Measurements from ENCODE around the gene PROX1.

PROX1 gene

GRCh38 chr1:214022810-214023425 is 35.1 kb downstream of the PROX1 start:
- no peaks in the 10 kb centered on the region for H3K27me3 ChIP-seq (ENCODE audit: insufficient read depth, low read depth)
- H3K4me1 ChIP-seq (ENCODE audit: low read depth, poor library complexity, severe bottlenecking): no peaks in the 10 kb centered on the region
- H3K36me3 ChIP-seq (ENCODE audit: insufficient read depth): no peaks in the 10 kb centered on the region
- H3K79me2 ChIP-seq (ENCODE audit: insufficient read depth, low read depth): no peaks in the 10 kb centered on the region
- no peak overlapping the region for H3K4me3 ChIP-seq (IDR thresholded peaks at IDR 0.05; ENCODE audit: insufficient read depth, low read depth, low read length)
- H3K4me2 ChIP-seq: no peak overlapping the region
- H4K20me1 ChIP-seq (ENCODE audit: insufficient read depth): no peaks in the 10 kb centered on the region
- no peak overlapping the region for H2AFZ ChIP-seq (ENCODE audit: low read depth)
- H3K27ac ChIP-seq: no peak overlapping the region
- no peak for TF ChIP-seq CTCF (conservative IDR thresholded peaks at IDR 0.05; ENCODE audit: low read depth, low read length)
- H3K9ac ChIP-seq: no peak overlapping the region

- Histone ChIP-seq H2AFZ (ENCODE audit: low read depth) (no peak overlapping the region), H3K36me3 (ENCODE audit: insufficient read depth) (no peaks in the 10 kb centered on the region), H3K79me2 (ENCODE audit: insufficient read depth, low read depth) (no peaks in the 10 kb centered on the region), H3K9ac (no peak overlapping the region), H3K4me2 (no peak overlapping the region), H4K20me1 (ENCODE audit: insufficient read depth) (no peaks in the 10 kb centered on the region), H3K27me3 (ENCODE audit: insufficient read depth, low read depth) (no peaks in the 10 kb centered on the region), H3K4me1 (ENCODE audit: low read depth, poor library complexity, severe bottlenecking) (no peaks in the 10 kb centered on the region), H3K27ac (no peak overlapping the region), H3K4me3 (IDR thresholded peaks at IDR 0.05; ENCODE audit: insufficient read depth, low read depth, low read length) (no peak overlapping the region)
- TF ChIP-seq CTCF (conservative IDR thresholded peaks at IDR 0.05; ENCODE audit: low read depth, low read length): no peak
These were observed 39.2 kb downstream of the PROX1 start for GRCh38 chr1:214026985-214027384.

GRCh38 chr1:214027498-214027897 is 39.7 kb downstream of the PROX1 start:
- no peaks in the 10 kb centered on the region for H3K79me2 ChIP-seq (ENCODE audit: insufficient read depth, low read depth)
- H3K36me3 ChIP-seq (ENCODE audit: insufficient read depth): no peaks in the 10 kb centered on the region
- TF ChIP-seq CTCF (conservative IDR thresholded peaks at IDR 0.05; ENCODE audit: low read depth, low read length): no peak
- no peak overlapping the region for H3K9ac ChIP-seq
- H3K4me3 ChIP-seq (IDR thresholded peaks at IDR 0.05; ENCODE audit: insufficient read depth, low read depth, low read length): no peak overlapping the region
- H3K4me2 ChIP-seq: no peak overlapping the region
- no peaks in the 10 kb centered on the region for H4K20me1 ChIP-seq (ENCODE audit: insufficient read depth)
- H3K27me3 ChIP-seq (ENCODE audit: insufficient read depth, low read depth): no peaks in the 10 kb centered on the region
- H2AFZ ChIP-seq (ENCODE audit: low read depth): no peak overlapping the region
- no peak overlapping the region for H3K27ac ChIP-seq
- no peaks in the 10 kb centered on the region for H3K4me1 ChIP-seq (ENCODE audit: low read depth, poor library complexity, severe bottlenecking)

GRCh38 chr1:214028095-214028494 is 40.3 kb downstream of the PROX1 start:
- no peak for TF ChIP-seq CTCF (conservative IDR thresholded peaks at IDR 0.05; ENCODE audit: low read depth, low read length)
- no peak overlapping the region for H3K4me2 ChIP-seq
- no peaks in the 10 kb centered on the region for H4K20me1 ChIP-seq (ENCODE audit: insufficient read depth)
- no peak overlapping the region for H2AFZ ChIP-seq (ENCODE audit: low read depth)
- no peaks in the 10 kb centered on the region for H3K4me1 ChIP-seq (ENCODE audit: low read depth, poor library complexity, severe bottlenecking)
- H3K9ac ChIP-seq: no peak overlapping the region
- H3K36me3 ChIP-seq (ENCODE audit: insufficient read depth): no peaks in the 10 kb centered on the region
- H3K4me3 ChIP-seq (IDR thresholded peaks at IDR 0.05; ENCODE audit: insufficient read depth, low read depth, low read length): no peak overlapping the region
- H3K79me2 ChIP-seq (ENCODE audit: insufficient read depth, low read depth): no peaks in the 10 kb centered on the region
- H3K27ac ChIP-seq: no peak overlapping the region
- no peaks in the 10 kb centered on the region for H3K27me3 ChIP-seq (ENCODE audit: insufficient read depth, low read depth)
